Amygdala (tissue), 56 donors: Measurements from ENCODE around the gene RUNX2.
"Not testable (repeated sequence)": the region's sequence is repeated elsewhere in the genome, so short reads cannot be mapped to it uniquely, and the experiment has no call there.

Experiments used
- DNase-seq, 56 donors: peaks; one replicate each; lab custom pipeline; 2025; lab: John Stamatoyannopoulos, UW

Gene RUNX2

DNA sequence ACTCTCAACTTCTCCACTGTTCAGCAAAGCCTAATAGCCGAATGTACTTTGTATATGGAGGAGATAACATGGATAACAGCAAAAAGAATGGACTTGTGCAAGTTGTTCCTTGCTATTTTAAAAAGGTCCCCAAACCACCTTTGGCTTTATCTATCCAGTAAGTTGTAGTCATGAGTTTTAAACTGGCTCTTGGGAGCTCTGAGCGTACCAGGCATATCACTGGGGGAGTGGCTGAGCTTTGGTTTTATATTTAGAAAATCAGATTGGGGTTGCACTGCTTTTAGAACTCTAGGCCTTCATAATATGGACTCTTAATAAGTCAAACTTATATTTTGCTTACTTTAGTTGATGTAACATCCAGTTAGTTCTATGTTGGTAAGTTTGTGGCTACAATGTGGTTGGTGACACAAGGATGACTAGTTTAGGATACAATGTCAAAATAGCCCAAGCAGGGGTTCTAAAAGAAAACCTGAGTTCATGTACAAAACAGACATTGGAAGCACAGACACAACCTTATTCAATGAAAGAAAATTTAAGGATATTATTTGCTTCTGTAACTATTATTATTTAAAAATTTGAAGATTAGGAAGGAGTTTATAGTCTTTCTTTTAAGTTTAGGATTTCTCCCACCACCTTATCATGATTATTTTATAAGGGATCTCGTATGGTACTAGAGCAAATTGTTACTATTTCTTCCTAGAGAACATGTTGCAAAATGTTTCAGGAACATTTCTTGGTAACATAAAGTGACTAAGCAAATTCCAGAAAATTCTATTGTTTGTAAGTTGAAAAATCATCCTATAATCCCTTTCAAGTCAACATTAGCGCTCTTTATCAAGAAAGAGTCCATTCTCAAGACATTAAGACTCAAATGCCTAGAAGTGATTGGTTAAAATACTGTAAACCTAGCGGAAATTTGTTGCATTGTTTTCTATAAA lies 215.4 kb downstream of the RUNX2 start:
- DNase-seq = no peak

- no peak for DNase-seq
Observed at GRCh38 chr6:45545416-45545815, 217.3 kb downstream of the RUNX2 start.

DNA sequence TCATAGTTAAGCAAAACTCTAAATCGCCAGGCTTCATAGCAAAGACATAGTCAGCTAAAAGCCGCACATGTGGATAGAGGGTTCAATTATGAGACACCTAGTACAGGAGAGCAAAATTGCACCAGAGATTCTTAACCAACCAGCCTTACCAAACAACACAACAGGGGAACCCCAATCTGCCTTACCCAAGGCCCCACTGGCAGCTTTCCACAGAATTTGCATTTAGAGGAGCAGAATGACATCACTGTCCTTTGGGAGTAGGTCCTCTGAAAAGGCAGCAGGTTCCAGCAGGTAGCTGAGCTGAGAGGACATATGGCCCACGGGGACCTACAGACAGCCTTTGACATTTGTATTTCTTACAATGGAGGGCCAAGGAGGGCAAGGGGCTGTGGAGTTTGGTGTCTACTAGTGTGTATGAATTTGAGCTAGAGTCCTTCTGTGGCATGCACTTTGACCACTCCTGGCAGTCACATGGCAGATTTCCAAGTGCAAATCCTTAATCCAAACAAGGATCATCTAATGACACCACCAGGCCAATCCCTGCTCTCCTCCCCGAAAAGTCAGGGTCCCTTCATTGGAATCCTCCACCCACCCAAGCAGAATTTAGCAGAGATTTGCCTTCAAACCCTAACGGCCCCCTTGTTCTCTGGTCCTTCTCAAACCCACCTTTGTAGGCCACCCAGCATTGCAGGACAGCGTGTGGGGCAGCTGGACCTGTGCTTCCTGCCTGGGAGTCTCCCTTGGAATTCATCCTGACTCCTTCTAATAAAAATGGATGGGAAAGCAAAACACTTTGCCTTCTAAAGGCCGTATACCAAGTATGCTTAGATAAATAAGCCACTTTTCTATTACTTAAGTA lies 220.8 kb downstream of the RUNX2 start:
- DNase-seq = no peak

DNA sequence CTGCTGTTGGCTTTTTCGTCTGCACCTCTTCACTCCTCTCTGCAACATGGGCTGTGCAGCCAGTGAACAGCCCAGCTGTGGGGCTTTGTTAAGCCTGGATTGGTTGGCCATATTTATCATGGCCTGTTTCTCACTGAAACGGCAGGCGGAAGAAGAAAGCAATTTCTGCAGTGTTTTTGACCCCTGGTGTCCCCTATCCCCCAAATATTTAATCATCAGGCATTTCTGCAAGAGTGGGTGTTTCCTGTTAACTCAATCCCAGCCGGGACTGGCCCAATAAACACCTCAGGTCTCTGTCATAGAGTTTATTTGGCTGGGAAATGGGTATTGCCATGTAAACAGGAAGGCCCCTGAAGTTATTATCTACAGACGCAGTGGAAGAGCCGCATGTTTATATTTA lies 224.4 kb downstream of the RUNX2 start:
- no peak for DNase-seq

DNA sequence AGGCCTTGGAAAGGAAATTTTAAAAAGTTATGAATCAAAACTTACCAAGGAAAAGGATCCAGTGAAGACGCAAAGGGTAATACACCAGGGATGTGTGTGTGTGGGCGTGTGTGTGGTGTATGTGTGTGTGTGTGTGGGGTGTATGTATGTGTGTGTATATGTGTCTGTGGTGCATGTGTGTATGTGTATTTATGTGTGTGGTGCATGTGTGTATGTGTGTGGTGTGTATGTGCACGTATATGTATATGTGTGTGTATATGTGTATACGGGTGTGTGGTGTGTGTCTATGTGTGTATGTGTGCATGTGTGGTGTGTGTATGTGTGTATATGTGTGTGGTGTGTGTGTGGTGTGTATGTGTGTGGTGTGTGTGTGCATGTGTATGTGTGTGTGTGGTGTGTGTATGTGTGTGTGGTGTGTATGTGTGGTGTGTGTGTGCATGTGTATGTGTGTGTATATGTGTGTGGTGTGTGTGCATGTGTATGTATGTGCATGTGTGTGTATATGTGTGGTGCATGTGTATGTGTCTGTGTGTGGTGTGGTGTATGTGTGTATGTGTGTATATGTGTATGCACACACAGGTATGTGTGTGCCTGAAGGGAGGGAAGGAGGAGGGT lies 225.7 kb downstream of the RUNX2 start:
- no peak for DNase-seq

DNA sequence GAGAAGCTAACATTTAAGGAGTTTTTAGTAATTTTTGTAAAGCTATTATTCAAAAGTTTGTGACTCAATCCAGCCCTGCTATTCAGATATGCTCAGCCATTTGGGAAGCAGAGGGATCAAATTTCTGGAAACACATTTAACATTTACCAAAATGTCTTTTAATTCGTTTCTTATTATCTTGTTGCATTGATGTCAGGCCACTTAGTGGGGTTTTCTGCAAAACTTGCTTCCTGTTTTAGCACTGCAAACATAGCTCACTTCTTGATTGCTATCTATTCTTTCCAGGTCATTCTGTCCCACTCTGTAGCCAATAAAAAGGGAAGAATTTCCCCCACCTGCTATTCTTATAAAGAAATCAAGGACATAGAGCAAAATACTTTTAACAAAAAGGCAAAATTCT lies 226.5 kb downstream of the RUNX2 start:
- no peak for DNase-seq

- peak in 4 of 56 donors; percentile 1 to 25 (median 7) for DNase-seq
Observed at GRCh38 chr6:45555981-45556771, 228.0 kb downstream of the RUNX2 start.

DNA sequence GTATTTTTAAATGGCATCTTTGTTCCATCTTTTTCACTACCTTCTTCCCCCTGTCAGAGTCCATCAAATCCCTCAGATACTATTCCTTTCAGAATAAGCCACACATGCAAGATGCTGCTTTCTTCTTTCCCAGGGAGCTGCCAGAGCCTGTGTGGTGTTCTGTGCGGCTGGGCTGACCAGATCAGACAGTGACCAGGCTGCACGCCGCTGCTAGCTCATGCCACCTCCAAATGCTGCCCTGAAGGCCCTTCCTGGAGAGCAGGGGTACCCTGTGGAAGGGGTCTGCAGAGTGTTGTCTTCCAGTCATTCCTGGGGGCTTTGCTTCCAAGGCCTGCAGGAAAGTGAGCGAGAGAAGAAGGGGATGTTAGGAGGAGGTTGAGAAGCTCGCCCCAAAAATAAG lies 228.7 kb downstream of the RUNX2 start:
- peak in 1 of 56 donors; percentile 3 for DNase-seq

DNA sequence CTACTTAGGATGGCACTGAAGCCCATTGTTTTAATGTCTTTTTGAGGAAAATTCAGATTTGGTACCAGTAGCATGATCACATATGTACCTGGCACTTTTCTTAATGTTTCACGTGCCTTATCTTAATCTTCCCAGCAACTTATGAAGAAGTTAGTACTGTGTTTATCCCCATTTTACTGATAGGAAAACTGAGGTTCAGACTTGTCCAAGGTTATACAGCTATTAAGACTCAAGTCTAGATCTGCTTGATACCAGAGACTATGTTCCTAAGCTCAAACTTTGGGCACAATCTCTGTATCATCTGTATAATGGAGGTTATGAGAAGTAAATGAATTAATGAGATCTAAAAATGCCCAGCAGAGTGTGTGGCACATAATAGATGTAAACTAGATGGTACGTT lies 229.3 kb downstream of the RUNX2 start:
- DNase-seq = no peak

GRCh38 chr6:45558858-45559257 lies 230.7 kb downstream of the RUNX2 start:
- no peak for DNase-seq

GRCh38 chr6:45560321-45560820 lies 232.2 kb downstream of the RUNX2 start:
- DNase-seq = not testable (repeated sequence)

DNA sequence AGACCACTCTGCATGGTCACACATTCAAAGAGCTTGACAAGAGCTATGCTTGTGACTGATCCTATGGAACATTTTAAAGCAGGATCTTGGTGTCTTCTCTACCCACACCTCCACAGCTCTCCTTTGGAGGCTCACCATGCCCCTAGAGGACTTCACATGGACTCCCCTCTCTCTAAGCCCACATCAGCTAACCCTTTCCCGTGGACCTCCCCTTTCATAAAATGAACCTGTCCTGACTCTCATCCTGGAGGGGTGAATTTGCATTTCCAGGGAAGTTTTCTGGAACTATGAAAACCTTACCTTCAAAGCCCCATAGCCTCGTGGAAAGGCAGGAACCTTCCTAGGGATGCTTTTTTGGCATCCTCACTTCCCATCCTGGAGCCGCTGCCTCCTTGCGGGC lies 234.0 kb downstream of the RUNX2 start:
- no peak for DNase-seq

GRCh38 chr6:45563041-45563440 lies 234.9 kb downstream of the RUNX2 start:
- no peak for DNase-seq

DNA sequence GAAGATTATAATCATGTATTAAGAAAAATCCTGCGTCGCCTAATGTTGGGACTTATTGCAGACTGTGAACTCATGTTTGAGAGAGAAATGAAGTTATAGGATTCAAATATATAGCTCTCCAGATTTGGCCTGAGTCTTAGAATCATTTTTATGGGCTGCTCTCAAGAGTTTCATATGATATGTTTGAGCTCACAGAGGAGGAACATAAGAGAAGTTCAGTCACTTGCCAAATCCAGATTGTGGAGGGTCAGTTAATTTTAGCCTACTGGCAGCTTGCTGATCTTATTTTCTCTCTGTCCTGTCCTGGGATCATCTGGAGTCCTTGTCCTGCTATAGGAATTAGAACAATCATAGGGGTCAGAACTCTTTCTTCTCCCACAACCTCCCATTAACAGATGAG lies 235.7 kb downstream of the RUNX2 start:
- DNase-seq = no peak

DNA sequence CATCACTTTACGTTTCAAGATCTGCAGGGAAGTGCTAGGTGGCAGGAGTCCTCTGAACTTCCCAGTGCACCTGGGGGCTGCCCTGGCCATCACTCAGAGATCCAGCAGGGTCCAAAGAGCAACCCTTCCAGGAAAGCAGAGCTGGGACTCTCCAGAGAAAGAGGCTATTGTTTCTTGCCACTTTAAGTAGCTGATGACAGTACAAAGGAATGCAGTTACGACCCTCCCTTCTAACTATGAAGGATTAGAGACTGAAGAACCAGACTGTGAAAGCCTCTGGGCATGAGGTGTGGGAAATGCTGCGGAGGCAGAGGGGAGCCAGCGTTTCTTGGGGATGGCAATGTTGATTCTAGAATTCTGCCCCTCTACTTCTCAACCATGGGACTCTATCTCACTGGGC lies 238.8 kb downstream of the RUNX2 start:
- DNase-seq = no peak

- no peak for DNase-seq
Observed at GRCh38 chr6:45567879-45568278, 239.7 kb downstream of the RUNX2 start.

GRCh38 chr6:45568626-45569025 lies 240.5 kb downstream of the RUNX2 start:
- no peak for DNase-seq

GRCh38 chr6:45569210-45569945 lies 241.2 kb downstream of the RUNX2 start:
- peak in 6 of 56 donors; percentile 4 to 24 (median 12) for DNase-seq

GRCh38 chr6:45571159-45571558 lies 243.0 kb downstream of the RUNX2 start:
- no peak for DNase-seq
